ENCODE results near the gene PDE6H. TPM values are rescaled to one million over a fixed set of nuclear protein-coding genes. Genes with fewer than 3 reads are reported as not detected.

Gene PDE6H
- total and polyA plus RNA-seq, 4 donors = not detected

DNA sequence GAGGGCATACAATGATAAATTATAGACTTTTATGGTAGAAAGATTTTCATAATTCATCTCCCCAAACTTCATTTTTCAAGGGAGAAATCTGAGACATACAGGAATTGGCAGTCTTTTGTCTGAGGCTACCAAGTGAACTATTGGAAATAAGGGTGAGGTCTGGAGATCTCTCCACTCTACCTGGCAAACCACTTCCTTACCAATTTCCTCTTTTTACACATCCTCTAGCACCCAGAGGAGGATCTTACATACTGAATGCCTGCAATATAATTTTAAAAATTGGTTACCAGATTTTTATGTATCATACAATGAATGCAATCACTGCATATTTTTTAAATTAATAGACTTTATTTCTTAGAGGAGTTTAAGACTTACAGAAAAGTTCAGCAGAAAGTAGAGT lies 6.6 kb downstream of the PDE6H start (continued):
- TF ChIP-seq, protein P1, sequence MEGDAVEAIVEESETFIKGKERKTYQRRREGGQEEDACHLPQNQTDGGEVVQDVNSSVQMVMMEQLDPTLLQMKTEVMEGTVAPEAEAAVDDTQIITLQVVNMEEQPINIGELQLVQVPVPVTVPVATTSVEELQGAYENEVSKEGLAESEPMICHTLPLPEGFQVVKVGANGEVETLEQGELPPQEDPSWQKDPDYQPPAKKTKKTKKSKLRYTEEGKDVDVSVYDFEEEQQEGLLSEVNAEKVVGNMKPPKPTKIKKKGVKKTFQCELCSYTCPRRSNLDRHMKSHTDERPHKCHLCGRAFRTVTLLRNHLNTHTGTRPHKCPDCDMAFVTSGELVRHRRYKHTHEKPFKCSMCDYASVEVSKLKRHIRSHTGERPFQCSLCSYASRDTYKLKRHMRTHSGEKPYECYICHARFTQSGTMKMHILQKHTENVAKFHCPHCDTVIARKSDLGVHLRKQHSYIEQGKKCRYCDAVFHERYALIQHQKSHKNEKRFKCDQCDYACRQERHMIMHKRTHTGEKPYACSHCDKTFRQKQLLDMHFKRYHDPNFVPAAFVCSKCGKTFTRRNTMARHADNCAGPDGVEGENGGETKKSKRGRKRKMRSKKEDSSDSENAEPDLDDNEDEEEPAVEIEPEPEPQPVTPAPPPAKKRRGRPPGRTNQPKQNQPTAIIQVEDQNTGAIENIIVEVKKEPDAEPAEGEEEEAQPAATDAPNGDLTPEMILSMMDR (IDR thresholded peaks at IDR 0.05; ENCODE audit: low read depth, low read length, missing input control) = no peak

DNA sequence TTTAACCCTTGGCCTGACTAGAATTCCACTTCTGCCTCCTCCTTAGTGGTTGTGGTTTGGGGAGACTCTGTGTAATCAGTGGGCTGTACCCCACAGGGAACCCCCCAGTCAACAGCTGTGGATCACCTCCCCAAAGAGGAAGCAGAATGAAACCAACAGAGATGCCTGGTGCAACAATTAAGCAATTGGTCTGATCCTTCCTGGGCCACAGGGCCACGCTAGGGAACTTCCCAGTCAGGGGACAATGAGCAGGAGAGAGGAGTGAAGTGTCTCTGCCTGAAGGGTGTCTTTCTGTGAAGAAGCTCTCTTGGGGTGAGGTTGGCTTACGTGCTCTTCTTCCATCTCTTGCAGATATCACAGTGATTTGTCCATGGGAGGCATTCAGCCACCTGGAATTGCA lies 8.2 kb downstream of the PDE6H start:
- DNase-seq (ENCODE audit: low spot score) = no peak
- Histone ChIP-seq H3K9me3 (ENCODE audit: control insufficient read depth in 4 of 4, low read length in 3 of 4) (no peaks in the 10 kb centered on the region), H3K4me1 (ENCODE audit: control insufficient read depth in 4 of 4, insufficient read depth in 4 of 4, low read length in 3 of 4) (no peaks in the 10 kb centered on the region), H3K9ac (ENCODE audit: low read depth in 1 of 2, low read length in 2 of 2) (no peak overlapping the region), H3K27ac (ENCODE audit: low read depth in 1 of 2, low read length in 2 of 2) (no peak overlapping the region), H3K4me3 (ENCODE audit: low read depth in 1 of 3, low read length in 3 of 3) (no peak overlapping the region), H3K36me3 (ENCODE audit: control insufficient read depth in 4 of 4, insufficient read depth in 3 of 4, low read depth in 1 of 4, low read length in 3 of 4) (no peaks in the 10 kb centered on the region), H3K27me3 (ENCODE audit: control insufficient read depth in 4 of 4, insufficient read depth in 4 of 4, low read length in 3 of 4) (no peaks in the 10 kb centered on the region)
- 91% methylated on average over 2 of the region's 2 CpGs for WGBS
- TF ChIP-seq GABPA (IDR thresholded peaks at IDR 0.05 in 1 of 2, conservative IDR thresholded peaks at IDR 0.05 in 1 of 2) = no peak
- no peak for TF ChIP-seq FOXA2 (IDR thresholded peaks at IDR 0.05)
- no peak for TF ChIP-seq HNF4G (IDR thresholded peaks at IDR 0.05)
- TF ChIP-seq TAF1 (conservative IDR thresholded peaks at IDR 0.05) = no peak
- TF ChIP-seq NR2F2 (IDR thresholded peaks at IDR 0.05) = no peak
- no peak for TF ChIP-seq YY1 (IDR thresholded peaks at IDR 0.05)
- no peak for TF ChIP-seq HNF4A (conservative IDR thresholded peaks at IDR 0.05)
- no peak for TF ChIP-seq JUND (IDR thresholded peaks at IDR 0.05)
- TF ChIP-seq, protein P2, sequence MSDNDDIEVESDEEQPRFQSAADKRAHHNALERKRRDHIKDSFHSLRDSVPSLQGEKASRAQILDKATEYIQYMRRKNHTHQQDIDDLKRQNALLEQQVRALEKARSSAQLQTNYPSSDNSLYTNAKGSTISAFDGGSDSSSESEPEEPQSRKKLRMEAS (IDR thresholded peaks at IDR 0.05) = no peak
- no peak for TF ChIP-seq SP1 (IDR thresholded peaks at IDR 0.05)

DNA sequence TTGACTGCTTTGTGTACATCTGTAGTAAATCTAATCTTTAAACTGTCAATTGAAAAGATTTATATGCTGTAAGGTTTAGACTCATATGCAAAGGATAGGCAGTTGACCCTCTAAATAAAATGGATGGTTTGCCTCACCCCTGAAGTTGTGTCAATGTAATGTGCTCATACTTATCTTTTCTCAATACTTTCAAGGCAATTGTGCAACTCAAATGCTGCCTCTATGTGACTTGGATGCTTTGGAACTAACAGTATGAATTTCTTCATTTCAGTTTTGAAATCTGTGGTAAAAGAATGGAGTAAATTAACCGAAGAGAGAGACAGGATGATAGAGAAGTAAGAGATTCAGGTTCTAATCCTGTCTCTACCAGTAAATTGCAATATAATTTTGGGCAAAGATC lies 9.7 kb downstream of the PDE6H start:
- Histone ChIP-seq H3K9me3 (ENCODE audit: control insufficient read depth in 4 of 4, low read length in 3 of 4) (no peaks in the 10 kb centered on the region), H3K4me1 (ENCODE audit: control insufficient read depth in 4 of 4, insufficient read depth in 4 of 4, low read length in 3 of 4) (no peaks in the 10 kb centered on the region), H3K27ac (ENCODE audit: low read depth in 1 of 2, low read length in 2 of 2) (no peak overlapping the region), H3K27me3 (ENCODE audit: control insufficient read depth in 4 of 4, insufficient read depth in 4 of 4, low read length in 3 of 4) (no peaks in the 10 kb centered on the region), H3K4me3 (ENCODE audit: low read depth in 1 of 3, low read length in 3 of 3) (no peak overlapping the region), H3K9ac (ENCODE audit: low read depth in 1 of 2, low read length in 2 of 2) (no peak overlapping the region), H3K36me3 (ENCODE audit: control insufficient read depth in 4 of 4, insufficient read depth in 3 of 4, low read depth in 1 of 4, low read length in 3 of 4) (no peaks in the 10 kb centered on the region)
- no peak for DNase-seq (ENCODE audit: low spot score)
- no peak for TF ChIP-seq YY1 (IDR thresholded peaks at IDR 0.05)
- no peak for TF ChIP-seq JUND (IDR thresholded peaks at IDR 0.05)
- TF ChIP-seq, protein P1 (IDR thresholded peaks at IDR 0.05; ENCODE audit: low read depth, low read length, missing input control) = no peak
- no peak for TF ChIP-seq HNF4A (conservative IDR thresholded peaks at IDR 0.05)
- no peak for TF ChIP-seq FOXA1 (IDR thresholded peaks at IDR 0.05)
- TF ChIP-seq FOXA2 (IDR thresholded peaks at IDR 0.05) = no peak
- TF ChIP-seq TAF1 (conservative IDR thresholded peaks at IDR 0.05) = no peak
- no peak for TF ChIP-seq RXRA (IDR thresholded peaks at IDR 0.05)
- TF ChIP-seq GABPA (IDR thresholded peaks at IDR 0.05 in 1 of 2, conservative IDR thresholded peaks at IDR 0.05 in 1 of 2) = no peak
- no peak for TF ChIP-seq SP1 (IDR thresholded peaks at IDR 0.05)
- TF ChIP-seq, protein P2 (IDR thresholded peaks at IDR 0.05) = no peak
- no peak for TF ChIP-seq HNF4G (IDR thresholded peaks at IDR 0.05)
- TF ChIP-seq, protein P3, sequence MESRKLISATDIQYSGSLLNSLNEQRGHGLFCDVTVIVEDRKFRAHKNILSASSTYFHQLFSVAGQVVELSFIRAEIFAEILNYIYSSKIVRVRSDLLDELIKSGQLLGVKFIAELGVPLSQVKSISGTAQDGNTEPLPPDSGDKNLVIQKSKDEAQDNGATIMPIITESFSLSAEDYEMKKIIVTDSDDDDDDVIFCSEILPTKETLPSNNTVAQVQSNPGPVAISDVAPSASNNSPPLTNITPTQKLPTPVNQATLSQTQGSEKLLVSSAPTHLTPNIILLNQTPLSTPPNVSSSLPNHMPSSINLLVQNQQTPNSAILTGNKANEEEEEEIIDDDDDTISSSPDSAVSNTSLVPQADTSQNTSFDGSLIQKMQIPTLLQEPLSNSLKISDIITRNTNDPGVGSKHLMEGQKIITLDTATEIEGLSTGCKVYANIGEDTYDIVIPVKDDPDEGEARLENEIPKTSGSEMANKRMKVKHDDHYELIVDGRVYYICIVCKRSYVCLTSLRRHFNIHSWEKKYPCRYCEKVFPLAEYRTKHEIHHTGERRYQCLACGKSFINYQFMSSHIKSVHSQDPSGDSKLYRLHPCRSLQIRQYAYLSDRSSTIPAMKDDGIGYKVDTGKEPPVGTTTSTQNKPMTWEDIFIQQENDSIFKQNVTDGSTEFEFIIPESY (IDR thresholded peaks at IDR 0.05) = no peak
- TF ChIP-seq, protein P4, sequence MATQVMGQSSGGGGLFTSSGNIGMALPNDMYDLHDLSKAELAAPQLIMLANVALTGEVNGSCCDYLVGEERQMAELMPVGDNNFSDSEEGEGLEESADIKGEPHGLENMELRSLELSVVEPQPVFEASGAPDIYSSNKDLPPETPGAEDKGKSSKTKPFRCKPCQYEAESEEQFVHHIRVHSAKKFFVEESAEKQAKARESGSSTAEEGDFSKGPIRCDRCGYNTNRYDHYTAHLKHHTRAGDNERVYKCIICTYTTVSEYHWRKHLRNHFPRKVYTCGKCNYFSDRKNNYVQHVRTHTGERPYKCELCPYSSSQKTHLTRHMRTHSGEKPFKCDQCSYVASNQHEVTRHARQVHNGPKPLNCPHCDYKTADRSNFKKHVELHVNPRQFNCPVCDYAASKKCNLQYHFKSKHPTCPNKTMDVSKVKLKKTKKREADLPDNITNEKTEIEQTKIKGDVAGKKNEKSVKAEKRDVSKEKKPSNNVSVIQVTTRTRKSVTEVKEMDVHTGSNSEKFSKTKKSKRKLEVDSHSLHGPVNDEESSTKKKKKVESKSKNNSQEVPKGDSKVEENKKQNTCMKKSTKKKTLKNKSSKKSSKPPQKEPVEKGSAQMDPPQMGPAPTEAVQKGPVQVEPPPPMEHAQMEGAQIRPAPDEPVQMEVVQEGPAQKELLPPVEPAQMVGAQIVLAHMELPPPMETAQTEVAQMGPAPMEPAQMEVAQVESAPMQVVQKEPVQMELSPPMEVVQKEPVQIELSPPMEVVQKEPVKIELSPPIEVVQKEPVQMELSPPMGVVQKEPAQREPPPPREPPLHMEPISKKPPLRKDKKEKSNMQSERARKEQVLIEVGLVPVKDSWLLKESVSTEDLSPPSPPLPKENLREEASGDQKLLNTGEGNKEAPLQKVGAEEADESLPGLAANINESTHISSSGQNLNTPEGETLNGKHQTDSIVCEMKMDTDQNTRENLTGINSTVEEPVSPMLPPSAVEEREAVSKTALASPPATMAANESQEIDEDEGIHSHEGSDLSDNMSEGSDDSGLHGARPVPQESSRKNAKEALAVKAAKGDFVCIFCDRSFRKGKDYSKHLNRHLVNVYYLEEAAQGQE (IDR thresholded peaks at IDR 0.05) = no peak
- TF ChIP-seq, protein P5, sequence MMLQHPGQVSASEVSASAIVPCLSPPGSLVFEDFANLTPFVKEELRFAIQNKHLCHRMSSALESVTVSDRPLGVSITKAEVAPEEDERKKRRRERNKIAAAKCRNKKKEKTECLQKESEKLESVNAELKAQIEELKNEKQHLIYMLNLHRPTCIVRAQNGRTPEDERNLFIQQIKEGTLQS (IDR thresholded peaks at IDR 0.05) = no peak
- TF ChIP-seq EGR1 (IDR thresholded peaks at IDR 0.05; ENCODE audit: low read depth in 2 of 2) = no peak
- TF ChIP-seq NR2F2 (IDR thresholded peaks at IDR 0.05) = no peak
- TF ChIP-seq RAD21 (IDR thresholded peaks at IDR 0.05) = no peak
- WGBS = 77% methylated on average over 1 of the region's 1 CpG

Measured in liver (tissue), 9 donors.